Measurements from ENCODE around the gene KLF9. TPM values are rescaled to one million over a fixed set of nuclear protein-coding genes. Genes with fewer than 3 reads are reported as not detected.

KLF9 gene
- total and polyA plus RNA-seq, 9 of the 15 experiments (the other 6 are each of a cell fraction or from before 2014, with no cell fraction given), result 3.3 to 11.9 (median 6.9) TPM

- TF ChIP-seq ZNF398 (CRISPR knock-in tag; IDR thresholded peaks at IDR 0.05) (no peak), PREB (CRISPR knock-in tag; IDR thresholded peaks at IDR 0.05) (no peak), ETV5 (CRISPR knock-in tag; IDR thresholded peaks at IDR 0.05; ENCODE audit: low read depth) (0 out of 2 replicates have a peak, but pooled peaks have one; percentile 8), NRF1 (conservative IDR thresholded peaks at IDR 0.05 in 1 of 2, IDR thresholded peaks at IDR 0.05 in 1 of 2) (peak in 1 of 2 experiments; percentile 25; a peak in 1 of 4 replicates), SP1 (CRISPR knock-in tag; IDR thresholded peaks at IDR 0.05) (no peak), UBTF (IDR thresholded peaks at IDR 0.05; ENCODE audit: borderline replicate concordance in 1 of 2, low read depth in 2 of 2, low read length in 2 of 2) (0 out of 4 replicates have a peak, but pooled peaks of 1 of the 2 experiments have one; percentile 18), ZBTB1 (CRISPR knock-in tag; IDR thresholded peaks at IDR 0.05; ENCODE audit: borderline replicate concordance, low read depth) (no peak), RBM14 (IDR thresholded peaks at IDR 0.05; ENCODE audit: borderline replicate concordance, insufficient read depth, low read depth, low read length) (no peak), NCOR1 (IDR thresholded peaks at IDR 0.05) (0 out of 2 replicates have a peak, but pooled peaks have one; percentile 19), ZFP30 (CRISPR knock-in tag; IDR thresholded peaks at IDR 0.05; ENCODE audit: borderline replicate concordance) (no peak), GABPA (tag; conservative IDR thresholded peaks at IDR 0.05; ENCODE audit: low read depth) (no peak), BRD4 (IDR thresholded peaks at IDR 0.05) (peak; percentile 14; the same call in 1 of the 2 replicates), ZNF830 (CRISPR knock-in tag; IDR thresholded peaks at IDR 0.05) (no peak), E2F3 (CRISPR knock-in tag; IDR thresholded peaks at IDR 0.05) (peak; percentile 25; the same call in 1 of the 2 replicates), E2F1 (CRISPR knock-in tag; IDR thresholded peaks at IDR 0.05) (0 out of 2 replicates have a peak, but pooled peaks have one; percentile 38), NELFE (IDR thresholded peaks at IDR 0.05; ENCODE audit: insufficient read depth, insufficient read length) (no peak), PURB (CRISPR knock-in tag; IDR thresholded peaks at IDR 0.05; ENCODE audit: low read depth) (no peak), RBM22 (IDR thresholded peaks at IDR 0.05; ENCODE audit: low read depth, low read length, poor library complexity, severe bottlenecking) (no peak)
- TF ChIP-seq, protein P1, sequence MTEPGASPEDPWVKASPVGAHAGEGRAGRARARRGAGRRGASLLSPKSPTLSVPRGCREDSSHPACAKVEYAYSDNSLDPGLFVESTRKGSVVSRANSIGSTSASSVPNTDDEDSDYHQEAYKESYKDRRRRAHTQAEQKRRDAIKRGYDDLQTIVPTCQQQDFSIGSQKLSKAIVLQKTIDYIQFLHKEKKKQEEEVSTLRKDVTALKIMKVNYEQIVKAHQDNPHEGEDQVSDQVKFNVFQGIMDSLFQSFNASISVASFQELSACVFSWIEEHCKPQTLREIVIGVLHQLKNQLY (CRISPR knock-in tag; conservative IDR thresholded peaks at IDR 0.05), result no peak
These were observed 6.2 kb upstream of the KLF9 start (continued) for GRCh38 chr9:70420441-70421271.
